HepG2 (cell line): ENCODE measurements around the gene STARD10. TPM values are rescaled to one million over a fixed set of nuclear protein-coding genes. Genes with fewer than 3 reads are reported as not detected.
A peak's percentile ranks its signal among the peaks of the same experiment; 100 is the strongest.

Source experiments
- ESRRA ChIP-seq: sonication (generic); formaldehyde crosslinking; IDR thresholded peaks from 2 replicates; pipeline ENCODE4 v1.5.1; 2020; ENCODE audit warnings: mild to moderate bottlenecking, low read depth, missing genetic modification reagents
- FOSL1 ChIP-seq: sonication (generic); formaldehyde crosslinking; IDR thresholded peaks from 2 replicates; pipeline ENCODE4 v1.9.0; 2021; ENCODE audit warnings: missing genetic modification reagents, borderline replicate concordance
- KDM4B ChIP-seq: sonication (generic); formaldehyde crosslinking; IDR thresholded peaks from 2 replicates; pipeline ENCODE4 v1.4.0; 2020; ENCODE audit warnings: missing genetic modification reagents
- KLF13 ChIP-seq: sonication (generic); formaldehyde crosslinking; IDR thresholded peaks from 2 replicates; pipeline ENCODE4 v1.4.0; 2020; ENCODE audit warnings: mild to moderate bottlenecking, missing genetic modification reagents
- NBN ChIP-seq: fragments of 450-650 bp; conservative IDR thresholded peaks from 2 replicates; pipeline ENCODE4 v1.6.1; 2017
- PHF20 ChIP-seq: sonication (generic); formaldehyde crosslinking; IDR thresholded peaks from 2 replicates; pipeline ENCODE4 v1.5.0; 2020; ENCODE audit warnings: mild to moderate bottlenecking, missing genetic modification reagents
- RARG ChIP-seq: sonication (generic); formaldehyde crosslinking; IDR thresholded peaks from 2 replicates; pipeline ENCODE4 v1.4.0; 2020; ENCODE audit warnings: low read depth, mild to moderate bottlenecking, missing genetic modification reagents
- REL ChIP-seq: sonication (generic); formaldehyde crosslinking; conservative IDR thresholded peaks from 2 replicates; pipeline ENCODE4 v1.8.0; 2022; ENCODE audit warnings: mild to moderate bottlenecking, missing genetic modification reagents, moderate library complexity
- RFXAP ChIP-seq: sonication (generic); formaldehyde crosslinking; IDR thresholded peaks from 2 replicates; pipeline ENCODE4 v1.4.0; 2020; ENCODE audit warnings: missing genetic modification reagents, borderline replicate concordance
- SIN3B ChIP-seq: fragments of 150-350 bp; IDR thresholded peaks from 2 replicates; pipeline ENCODE4 v1.6.1; 2014; ENCODE audit warnings: low read length
- STAT5B ChIP-seq: sonication (generic); formaldehyde crosslinking; IDR thresholded peaks from 2 replicates; pipeline ENCODE4 v1.4.0; 2020; ENCODE audit warnings: missing genetic modification reagents
- TCF12 ChIP-seq, 2 experiments: fragments of 450-650 bp in 1 of 2; sonication (generic) in 1 of 2; formaldehyde crosslinking in 1 of 2; IDR thresholded peaks; 2 replicates each; pipeline versions ENCODE4 v1.6.1 to v1.8.0; 2017 to 2022; ENCODE audit warnings: antibody characterized with exemption in 1 of 2, mild to moderate bottlenecking in 1 of 2, missing genetic modification reagents in 1 of 2, moderate library complexity in 1 of 2
- ZBTB8A ChIP-seq: sonication (generic); formaldehyde crosslinking; IDR thresholded peaks from 2 replicates; pipeline ENCODE4 v1.4.0; 2020; ENCODE audit warnings: mild to moderate bottlenecking, low read depth, missing genetic modification reagents, borderline replicate concordance
- ZFP36 ChIP-seq: fragments of 150-350 bp; IDR thresholded peaks from 2 replicates; pipeline ENCODE4 v1.6.1; 2018; ENCODE audit warnings: borderline replicate concordance, low read length, low read depth; ENCODE audit not compliant: partially characterized antibody
- ZFP36L2 ChIP-seq: sonication (generic); formaldehyde crosslinking; IDR thresholded peaks from 2 replicates; pipeline ENCODE4 v1.4.0; 2020; ENCODE audit warnings: missing genetic modification reagents
- ZNF558 ChIP-seq: sonication (generic); formaldehyde crosslinking; IDR thresholded peaks from 2 replicates; pipeline ENCODE4 v1.9.0; 2022; ENCODE audit warnings: mild to moderate bottlenecking, missing genetic modification reagents, borderline replicate concordance
- ZNF589 ChIP-seq: sonication (generic); formaldehyde crosslinking; conservative IDR thresholded peaks from 2 replicates; pipeline ENCODE4 v1.8.0; 2022; ENCODE audit warnings: mild to moderate bottlenecking, moderate library complexity, missing genetic modification reagents
- ZNF629 ChIP-seq: sonication (generic); formaldehyde crosslinking; conservative IDR thresholded peaks from 2 replicates; pipeline ENCODE4 v1.5.0; 2020; ENCODE audit warnings: missing genetic modification reagents
- polyA plus RNA-seq, 8 experiments: library from polyadenylated mRNA; depleted of rRNA in 3 of 8; stranded (reverse) in 7 of 8; unstranded in 1 of 8; fragments of >200 nt; fragmentation: Illumina TruSeq in 4 of 8; extraction: Trizol in 4 of 8; gene quantifications; 2 replicates each; pipeline versions ENCODE4 v1.2.1 to v1.2.3, GENCODE V29; 2011 to 2016; ENCODE audit warnings: low read depth in 4 of 8, missing spikeins in 1 of 8, mixed read lengths in 1 of 8; ENCODE audit not compliant: insufficient read depth in 1 of 8
- total RNA-seq, 5 experiments: library from RNA; depleted of rRNA; stranded (reverse); fragments of >200 nt; fragmentation: Illumina TruSeq; extraction: Trizol; gene quantifications; 2 replicates each; pipeline ENCODE4 v1.2.3, GENCODE V29; 2016; ENCODE audit warnings: low read depth in 1 of 5
- TF ChIP-seq, protein P1 (sequence below), 2 experiments: IDR thresholded peaks; 2 replicates each; pipeline ENCODE4 v1.6.1; 2011 to 2012; ENCODE audit warnings: low read length in 2 of 2, borderline replicate concordance in 1 of 2, low read depth in 1 of 2, mild to moderate bottlenecking in 1 of 2, moderate library complexity in 1 of 2
- TF ChIP-seq, protein P2 (sequence below): IDR thresholded peaks from 2 replicates; pipeline ENCODE4 v1.6.1; 2016
- TF ChIP-seq, protein P3 (sequence below): sonication (generic); formaldehyde crosslinking; IDR thresholded peaks from 2 replicates; pipeline ENCODE4 v1.4.0; 2020; ENCODE audit warnings: mild to moderate bottlenecking, missing genetic modification reagents
- TF ChIP-seq, protein P4 (sequence below): sonication (generic); formaldehyde crosslinking; IDR thresholded peaks from 2 replicates; pipeline ENCODE4 v1.5.0; 2020; ENCODE audit warnings: missing genetic modification reagents

Gene STARD10
- total and polyA plus RNA-seq, 2 of the 13 experiments (the other 11 are each of a cell fraction or from before 2014, with no cell fraction given): 260 to 341 TPM

DNA sequence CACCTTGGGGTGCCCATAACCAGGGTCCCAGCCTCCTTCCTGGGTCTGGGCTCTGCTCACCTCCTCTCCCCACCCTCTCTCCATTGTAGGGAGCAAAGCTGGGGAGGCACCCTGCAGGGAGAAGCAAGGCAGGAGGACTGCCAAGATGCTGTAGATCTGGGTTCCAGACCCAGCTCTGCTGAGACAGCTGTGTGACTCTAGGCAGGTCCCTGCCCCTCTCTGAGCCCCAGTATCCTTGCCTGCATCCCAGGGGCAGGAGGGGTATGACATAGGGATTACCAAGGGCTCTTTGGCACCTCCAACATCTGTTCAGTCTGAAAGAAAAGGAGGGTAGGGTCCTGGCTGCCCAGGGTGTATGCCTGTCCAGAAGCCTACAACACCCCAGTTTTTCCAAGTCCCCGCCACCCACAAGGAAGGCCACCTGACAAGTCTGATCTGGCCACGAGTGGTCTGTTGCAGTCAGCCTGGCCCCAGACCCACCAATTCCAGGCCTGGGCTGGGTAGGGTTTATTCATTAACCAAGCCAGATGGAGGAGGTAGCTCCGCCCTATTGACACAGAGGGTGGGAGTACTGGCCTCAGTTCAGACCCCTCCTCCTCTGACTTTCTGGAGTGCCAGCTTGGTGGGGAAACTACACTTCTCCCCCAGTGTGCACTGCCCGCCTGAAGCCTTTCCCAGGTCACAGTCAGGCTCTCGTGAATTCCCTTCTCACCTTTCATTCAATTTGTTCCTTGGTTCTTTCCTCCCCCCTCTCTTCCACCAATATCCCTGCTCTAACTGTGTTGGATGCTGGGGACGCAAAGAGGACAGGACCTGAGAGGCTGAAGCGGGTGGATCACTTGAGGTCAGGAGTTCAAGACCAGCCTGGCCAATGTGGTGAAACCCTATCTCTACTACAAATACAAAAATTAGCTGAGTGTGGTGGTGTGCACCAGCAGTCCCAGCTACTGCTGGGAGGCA, 15.0 kb downstream of the STARD10 start (continued):
- TF ChIP-seq STAT5B (no peak), SIN3B (0 out of 2 replicates have a peak, but pooled peaks have one; percentile 53), ZNF589 (CRISPR knock-in tag) (no peak), ZFP36L2 (CRISPR knock-in tag) (no peak), PHF20 (no peak), KLF13 (CRISPR knock-in tag) (no peak), ZNF558 (CRISPR knock-in tag) (no peak), KDM4B (CRISPR knock-in tag) (no peak), RFXAP (peak; percentile 47; the same call in 1 of the 2 replicates), RARG (CRISPR knock-in tag) (no peak), NBN (no peak), REL (no peak), TCF12 (IDR thresholded peaks at IDR 0.05) (no peak), TCF12 (CRISPR knock-in tag; IDR thresholded peaks at IDR 0.05) (0 out of 2 replicates have a peak, but pooled peaks have one; percentile 33), ZBTB8A (CRISPR knock-in tag) (0 out of 2 replicates have a peak, but pooled peaks have one; percentile 10), ZFP36 (no peak), FOSL1 (no peak), ESRRA (CRISPR knock-in tag) (no peak), ZNF629 (CRISPR knock-in tag) (no peak)
- TF ChIP-seq, protein P1, sequence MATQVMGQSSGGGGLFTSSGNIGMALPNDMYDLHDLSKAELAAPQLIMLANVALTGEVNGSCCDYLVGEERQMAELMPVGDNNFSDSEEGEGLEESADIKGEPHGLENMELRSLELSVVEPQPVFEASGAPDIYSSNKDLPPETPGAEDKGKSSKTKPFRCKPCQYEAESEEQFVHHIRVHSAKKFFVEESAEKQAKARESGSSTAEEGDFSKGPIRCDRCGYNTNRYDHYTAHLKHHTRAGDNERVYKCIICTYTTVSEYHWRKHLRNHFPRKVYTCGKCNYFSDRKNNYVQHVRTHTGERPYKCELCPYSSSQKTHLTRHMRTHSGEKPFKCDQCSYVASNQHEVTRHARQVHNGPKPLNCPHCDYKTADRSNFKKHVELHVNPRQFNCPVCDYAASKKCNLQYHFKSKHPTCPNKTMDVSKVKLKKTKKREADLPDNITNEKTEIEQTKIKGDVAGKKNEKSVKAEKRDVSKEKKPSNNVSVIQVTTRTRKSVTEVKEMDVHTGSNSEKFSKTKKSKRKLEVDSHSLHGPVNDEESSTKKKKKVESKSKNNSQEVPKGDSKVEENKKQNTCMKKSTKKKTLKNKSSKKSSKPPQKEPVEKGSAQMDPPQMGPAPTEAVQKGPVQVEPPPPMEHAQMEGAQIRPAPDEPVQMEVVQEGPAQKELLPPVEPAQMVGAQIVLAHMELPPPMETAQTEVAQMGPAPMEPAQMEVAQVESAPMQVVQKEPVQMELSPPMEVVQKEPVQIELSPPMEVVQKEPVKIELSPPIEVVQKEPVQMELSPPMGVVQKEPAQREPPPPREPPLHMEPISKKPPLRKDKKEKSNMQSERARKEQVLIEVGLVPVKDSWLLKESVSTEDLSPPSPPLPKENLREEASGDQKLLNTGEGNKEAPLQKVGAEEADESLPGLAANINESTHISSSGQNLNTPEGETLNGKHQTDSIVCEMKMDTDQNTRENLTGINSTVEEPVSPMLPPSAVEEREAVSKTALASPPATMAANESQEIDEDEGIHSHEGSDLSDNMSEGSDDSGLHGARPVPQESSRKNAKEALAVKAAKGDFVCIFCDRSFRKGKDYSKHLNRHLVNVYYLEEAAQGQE (IDR thresholded peaks at IDR 0.05; ENCODE audit: borderline replicate concordance in 1 of 2, low read depth in 1 of 2, low read length in 2 of 2): no peak
- TF ChIP-seq, protein P2, sequence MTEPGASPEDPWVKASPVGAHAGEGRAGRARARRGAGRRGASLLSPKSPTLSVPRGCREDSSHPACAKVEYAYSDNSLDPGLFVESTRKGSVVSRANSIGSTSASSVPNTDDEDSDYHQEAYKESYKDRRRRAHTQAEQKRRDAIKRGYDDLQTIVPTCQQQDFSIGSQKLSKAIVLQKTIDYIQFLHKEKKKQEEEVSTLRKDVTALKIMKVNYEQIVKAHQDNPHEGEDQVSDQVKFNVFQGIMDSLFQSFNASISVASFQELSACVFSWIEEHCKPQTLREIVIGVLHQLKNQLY (CRISPR knock-in tag): 0 out of 2 replicates have a peak, but pooled peaks have one; percentile 9
- TF ChIP-seq, protein P3, sequence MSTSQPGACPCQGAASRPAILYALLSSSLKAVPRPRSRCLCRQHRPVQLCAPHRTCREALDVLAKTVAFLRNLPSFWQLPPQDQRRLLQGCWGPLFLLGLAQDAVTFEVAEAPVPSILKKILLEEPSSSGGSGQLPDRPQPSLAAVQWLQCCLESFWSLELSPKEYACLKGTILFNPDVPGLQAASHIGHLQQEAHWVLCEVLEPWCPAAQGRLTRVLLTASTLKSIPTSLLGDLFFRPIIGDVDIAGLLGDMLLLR (CRISPR knock-in tag): peak; percentile 16; the same call in 1 of the 2 replicates
- TF ChIP-seq, protein P4, sequence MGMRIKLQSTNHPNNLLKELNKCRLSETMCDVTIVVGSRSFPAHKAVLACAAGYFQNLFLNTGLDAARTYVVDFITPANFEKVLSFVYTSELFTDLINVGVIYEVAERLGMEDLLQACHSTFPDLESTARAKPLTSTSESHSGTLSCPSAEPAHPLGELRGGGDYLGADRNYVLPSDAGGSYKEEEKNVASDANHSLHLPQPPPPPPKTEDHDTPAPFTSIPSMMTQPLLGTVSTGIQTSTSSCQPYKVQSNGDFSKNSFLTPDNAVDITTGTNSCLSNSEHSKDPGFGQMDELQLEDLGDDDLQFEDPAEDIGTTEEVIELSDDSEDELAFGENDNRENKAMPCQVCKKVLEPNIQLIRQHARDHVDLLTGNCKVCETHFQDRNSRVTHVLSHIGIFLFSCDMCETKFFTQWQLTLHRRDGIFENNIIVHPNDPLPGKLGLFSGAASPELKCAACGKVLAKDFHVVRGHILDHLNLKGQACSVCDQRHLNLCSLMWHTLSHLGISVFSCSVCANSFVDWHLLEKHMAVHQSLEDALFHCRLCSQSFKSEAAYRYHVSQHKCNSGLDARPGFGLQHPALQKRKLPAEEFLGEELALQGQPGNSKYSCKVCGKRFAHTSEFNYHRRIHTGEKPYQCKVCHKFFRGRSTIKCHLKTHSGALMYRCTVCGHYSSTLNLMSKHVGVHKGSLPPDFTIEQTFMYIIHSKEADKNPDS: no peak
